Measurements from ENCODE around the gene NHSL2.

The NHSL2 gene

DNA sequence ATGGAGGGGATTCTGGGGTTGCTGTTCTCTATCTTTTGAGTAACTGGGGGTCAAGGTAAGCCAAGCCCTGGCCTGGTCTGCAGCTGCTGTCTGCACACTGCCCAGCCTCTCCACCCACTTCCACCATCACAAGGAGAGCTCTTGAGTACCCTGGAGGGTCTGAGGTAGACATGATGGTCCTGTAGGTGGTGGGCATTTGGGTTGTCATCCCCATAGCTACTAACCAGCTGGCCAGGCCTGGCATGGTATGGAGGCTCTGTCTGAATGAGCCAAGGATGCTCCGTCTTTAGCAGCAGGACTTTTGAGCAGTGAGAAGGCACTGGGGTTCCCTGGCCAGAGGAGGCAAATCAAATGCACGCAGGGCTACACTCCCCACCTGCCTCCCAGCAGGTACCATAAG, 82.7 kb downstream of the NHSL2 start:
- peaks cover 5% of the 10 kb centered on the region for H3K36me3 Mint-ChIP-seq (ENCODE audit: low read depth)
- TF ChIP-seq, protein P1, sequence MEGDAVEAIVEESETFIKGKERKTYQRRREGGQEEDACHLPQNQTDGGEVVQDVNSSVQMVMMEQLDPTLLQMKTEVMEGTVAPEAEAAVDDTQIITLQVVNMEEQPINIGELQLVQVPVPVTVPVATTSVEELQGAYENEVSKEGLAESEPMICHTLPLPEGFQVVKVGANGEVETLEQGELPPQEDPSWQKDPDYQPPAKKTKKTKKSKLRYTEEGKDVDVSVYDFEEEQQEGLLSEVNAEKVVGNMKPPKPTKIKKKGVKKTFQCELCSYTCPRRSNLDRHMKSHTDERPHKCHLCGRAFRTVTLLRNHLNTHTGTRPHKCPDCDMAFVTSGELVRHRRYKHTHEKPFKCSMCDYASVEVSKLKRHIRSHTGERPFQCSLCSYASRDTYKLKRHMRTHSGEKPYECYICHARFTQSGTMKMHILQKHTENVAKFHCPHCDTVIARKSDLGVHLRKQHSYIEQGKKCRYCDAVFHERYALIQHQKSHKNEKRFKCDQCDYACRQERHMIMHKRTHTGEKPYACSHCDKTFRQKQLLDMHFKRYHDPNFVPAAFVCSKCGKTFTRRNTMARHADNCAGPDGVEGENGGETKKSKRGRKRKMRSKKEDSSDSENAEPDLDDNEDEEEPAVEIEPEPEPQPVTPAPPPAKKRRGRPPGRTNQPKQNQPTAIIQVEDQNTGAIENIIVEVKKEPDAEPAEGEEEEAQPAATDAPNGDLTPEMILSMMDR (IDR thresholded peaks at IDR 0.05) = no peak
- H3K9me3 Mint-ChIP-seq = peaks cover 64% of the 10 kb centered on the region
- no peak overlapping the region for H3K4me3 Mint-ChIP-seq
- no peak for DNase-seq
- peaks cover 35% of the 10 kb centered on the region for H3K4me1 Mint-ChIP-seq
- peaks cover 6% of the 10 kb centered on the region for H3K27me3 Mint-ChIP-seq (ENCODE audit: low read depth, poor library complexity)
- H3K27ac Mint-ChIP-seq = no peak overlapping the region

DNA sequence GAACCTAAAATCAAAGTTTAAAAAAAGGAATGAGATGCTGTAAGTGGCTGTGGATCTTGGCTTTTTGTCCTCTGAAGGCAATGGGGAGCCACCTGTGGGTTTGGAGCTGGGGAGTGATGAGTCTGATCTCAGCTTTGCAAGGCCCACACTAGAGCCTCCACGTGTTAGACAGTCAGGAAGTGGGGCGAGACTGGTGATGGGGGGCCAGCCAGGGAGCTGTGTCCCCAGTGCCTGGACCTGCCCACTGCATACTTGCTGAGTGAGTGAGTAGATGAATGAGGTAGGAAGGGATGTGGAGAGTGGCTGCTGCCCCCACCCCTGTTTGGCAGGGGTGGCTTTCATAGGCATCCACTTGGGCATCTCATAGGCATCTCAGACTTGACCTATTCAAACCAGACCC, 84.0 kb downstream of the NHSL2 start:
- peaks cover 56% of the 10 kb centered on the region for H3K9me3 Mint-ChIP-seq
- no peak for DNase-seq
- no peak overlapping the region for H3K4me3 Mint-ChIP-seq
- H3K27me3 Mint-ChIP-seq (ENCODE audit: low read depth, poor library complexity) = peaks cover 6% of the 10 kb centered on the region
- TF ChIP-seq, protein P1 (IDR thresholded peaks at IDR 0.05) = no peak
- peaks cover 5% of the 10 kb centered on the region for H3K36me3 Mint-ChIP-seq (ENCODE audit: low read depth)
- peaks cover 35% of the 10 kb centered on the region for H3K4me1 Mint-ChIP-seq
- H3K27ac Mint-ChIP-seq = no peak overlapping the region

DNA sequence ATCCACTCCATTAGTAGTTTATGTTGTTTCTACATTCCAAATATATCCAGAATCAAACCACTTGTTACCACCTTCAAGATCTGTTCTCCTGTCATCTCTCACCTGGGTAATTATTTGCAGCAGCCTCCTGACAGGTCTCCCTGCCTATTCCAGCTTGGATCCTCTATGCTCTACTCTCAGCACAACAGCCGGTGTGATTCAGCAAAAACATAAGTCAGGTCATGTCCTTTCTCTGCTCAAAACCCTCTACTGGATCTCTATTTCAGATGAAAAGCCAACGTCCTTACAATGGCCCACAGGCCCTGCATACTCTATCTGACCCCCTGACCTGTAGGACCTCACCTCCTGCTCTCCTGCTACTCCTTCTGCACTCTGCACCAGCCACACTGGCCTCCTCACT, 84.5 kb downstream of the NHSL2 start:
- Mint-ChIP-seq H3K27me3 (ENCODE audit: low read depth, poor library complexity) (peaks cover 6% of the 10 kb centered on the region), H3K9me3 (peaks cover 51% of the 10 kb centered on the region), H3K4me1 (peaks cover 30% of the 10 kb centered on the region), H3K27ac (no peak overlapping the region), H3K36me3 (ENCODE audit: low read depth) (peaks cover 5% of the 10 kb centered on the region), H3K4me3 (no peak overlapping the region)
- no peak for DNase-seq
- TF ChIP-seq, protein P1 (IDR thresholded peaks at IDR 0.05) = no peak

DNA sequence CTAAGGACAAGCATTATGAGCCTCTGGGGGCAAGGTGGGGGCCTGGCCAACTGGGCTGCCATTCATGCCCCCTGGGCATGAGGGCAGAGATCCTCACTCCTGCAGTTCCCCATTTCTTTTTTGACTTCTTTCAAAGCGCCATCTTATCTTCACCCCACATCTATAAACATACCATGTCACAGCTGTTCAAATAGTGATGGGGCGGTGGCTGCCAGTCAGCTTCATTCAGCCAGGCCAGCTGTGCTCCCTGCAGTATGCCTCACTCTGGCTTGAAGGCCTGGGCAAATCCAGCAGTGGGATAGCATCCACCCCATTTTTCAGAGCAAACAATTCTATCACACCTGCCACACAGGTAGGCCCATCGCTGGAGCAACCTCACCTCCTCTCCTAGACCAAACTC, 85.5 kb downstream of the NHSL2 start:
- peaks cover 41% of the 10 kb centered on the region for H3K9me3 Mint-ChIP-seq
- DNase-seq = no peak

DNA sequence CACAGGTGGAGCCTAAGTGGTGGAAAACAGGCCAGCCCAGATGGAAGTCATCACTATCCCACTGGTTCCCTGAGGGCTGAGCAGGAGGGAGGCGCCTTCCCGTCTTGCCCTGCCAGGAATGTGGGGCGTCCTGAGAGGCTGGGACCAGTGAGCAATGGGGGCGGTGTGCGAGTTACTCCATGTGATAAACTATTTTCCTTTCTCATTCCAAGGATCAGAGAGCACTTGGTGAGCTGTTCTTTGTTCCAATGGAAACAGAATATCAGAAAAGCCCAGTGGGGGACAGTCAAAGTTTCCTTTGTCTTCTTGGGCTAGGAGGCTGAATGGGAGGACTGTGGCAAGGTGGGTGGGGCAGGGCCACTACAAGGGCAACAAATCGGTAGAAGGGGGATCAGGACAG, 86.2 kb downstream of the NHSL2 start:
- Mint-ChIP-seq H3K27ac (no peak overlapping the region), H3K27me3 (ENCODE audit: low read depth, poor library complexity) (peaks cover 9% of the 10 kb centered on the region), H3K36me3 (ENCODE audit: low read depth) (no peaks in the 10 kb centered on the region), H3K9me3 (peaks cover 39% of the 10 kb centered on the region), H3K4me1 (peaks cover 28% of the 10 kb centered on the region), H3K4me3 (no peak overlapping the region)
- DNase-seq = no peak
- TF ChIP-seq, protein P1 (IDR thresholded peaks at IDR 0.05) = no peak

More for the DNA sequence above, 85.5 kb downstream of the NHSL2 start:
- H3K4me1 Mint-ChIP-seq = peaks cover 28% of the 10 kb centered on the region
- TF ChIP-seq, protein P1 (IDR thresholded peaks at IDR 0.05) = no peak
- H3K36me3 Mint-ChIP-seq (ENCODE audit: low read depth) = no peaks in the 10 kb centered on the region
- no peak overlapping the region for H3K27ac Mint-ChIP-seq
- peaks cover 6% of the 10 kb centered on the region for H3K27me3 Mint-ChIP-seq (ENCODE audit: low read depth, poor library complexity)
- no peak overlapping the region for H3K4me3 Mint-ChIP-seq

DNA sequence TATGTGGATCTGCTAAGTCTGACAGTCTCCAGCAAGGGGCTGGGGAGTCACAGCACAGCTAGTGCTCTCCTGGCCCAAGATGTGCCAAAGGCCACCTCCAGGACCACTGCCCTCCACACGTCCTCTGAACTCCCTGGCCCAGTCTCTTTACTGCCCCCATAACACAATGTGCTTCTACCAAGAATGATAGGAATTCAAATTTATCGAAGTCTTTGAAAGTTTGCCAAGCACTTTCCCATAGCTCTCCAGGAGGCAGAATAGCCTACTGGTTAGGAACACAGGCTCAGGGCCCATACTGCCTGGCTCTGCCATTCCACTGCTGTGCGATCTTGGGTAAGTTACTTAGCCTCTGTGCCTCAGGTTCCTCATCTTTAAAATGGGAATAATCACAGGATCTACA, 86.7 kb downstream of the NHSL2 start:
- no peak overlapping the region for H3K4me3 Mint-ChIP-seq
- no peak for DNase-seq
- peaks cover 35% of the 10 kb centered on the region for H3K9me3 Mint-ChIP-seq
- H3K36me3 Mint-ChIP-seq (ENCODE audit: low read depth) = no peaks in the 10 kb centered on the region
- H3K27ac Mint-ChIP-seq = no peak overlapping the region
- TF ChIP-seq, protein P1 (IDR thresholded peaks at IDR 0.05) = no peak
- peaks cover 23% of the 10 kb centered on the region for H3K4me1 Mint-ChIP-seq
- H3K27me3 Mint-ChIP-seq (ENCODE audit: low read depth, poor library complexity) = peaks cover 9% of the 10 kb centered on the region
